Measurements from ENCODE around the gene RASEF. TPM values are rescaled to one million over a fixed set of nuclear protein-coding genes. Genes with fewer than 3 reads are reported as not detected.

Gene RASEF
- 0.63 TPM for total RNA-seq

GRCh38 chr9:83062651-83063527 is at the start of gene RASEF:
Gene RASEF, minus strand, starts transcription at chr9:83063142. Its CDS starts 275 bp downstream, at chr9:83062867.

